AG09309 (cell line): Measurements from ENCODE around the gene SPNS2.

Experiments used
- DNase-seq: peaks from one replicate; pipeline ENCODE4 v3.0.0-alpha.2; 2010; ENCODE audit warnings: low read depth
- H3K4me3 ChIP-seq: 2 replicates; pipeline ENCODE4 v1.5.1; 2011; ENCODE audit warnings: mild to moderate bottlenecking, low read depth, low read length, moderate library complexity; ENCODE audit not compliant: control insufficient read depth
- TF ChIP-seq, protein P1 (sequence below): IDR thresholded peaks from 2 replicates; pipeline ENCODE4 v1.5.1; 2011; ENCODE audit warnings: mild to moderate bottlenecking, low read depth, low read length, inconsistent platforms; ENCODE audit not compliant: insufficient read depth, control insufficient read depth; ENCODE audit errors: missing control alignments

The SPNS2 gene

DNA sequence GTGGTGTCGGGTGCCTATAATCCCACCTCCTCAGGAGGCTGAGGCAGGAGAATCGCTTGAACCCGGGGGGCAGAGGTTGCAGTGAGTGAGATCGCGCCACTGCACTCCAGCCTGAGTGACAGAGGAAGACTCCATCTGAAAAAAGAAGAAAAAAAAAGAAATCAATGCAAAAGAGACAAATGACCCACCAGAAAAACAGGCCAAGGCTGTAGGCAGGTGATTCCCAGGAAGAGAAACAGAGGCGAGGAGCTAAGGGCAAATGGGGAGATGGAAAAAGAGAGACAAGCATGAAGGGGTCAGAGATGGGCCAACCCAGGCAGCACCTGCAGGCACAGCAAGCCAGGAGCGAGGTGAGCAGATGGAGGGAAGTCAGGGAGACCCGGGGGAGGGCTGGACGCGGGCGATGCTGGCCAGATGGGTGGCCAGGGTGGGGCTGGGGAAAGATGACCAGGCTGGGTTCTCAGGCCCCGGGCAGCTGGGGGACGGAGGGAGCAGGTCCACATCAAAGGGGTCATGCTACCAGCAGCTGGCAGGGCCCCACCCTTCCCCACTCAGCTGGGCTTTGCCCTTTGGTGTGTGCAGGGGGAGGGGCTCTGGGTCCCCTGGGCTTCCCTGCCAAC is 31.0 kb downstream of the SPNS2 start:
- TF ChIP-seq, protein P1, sequence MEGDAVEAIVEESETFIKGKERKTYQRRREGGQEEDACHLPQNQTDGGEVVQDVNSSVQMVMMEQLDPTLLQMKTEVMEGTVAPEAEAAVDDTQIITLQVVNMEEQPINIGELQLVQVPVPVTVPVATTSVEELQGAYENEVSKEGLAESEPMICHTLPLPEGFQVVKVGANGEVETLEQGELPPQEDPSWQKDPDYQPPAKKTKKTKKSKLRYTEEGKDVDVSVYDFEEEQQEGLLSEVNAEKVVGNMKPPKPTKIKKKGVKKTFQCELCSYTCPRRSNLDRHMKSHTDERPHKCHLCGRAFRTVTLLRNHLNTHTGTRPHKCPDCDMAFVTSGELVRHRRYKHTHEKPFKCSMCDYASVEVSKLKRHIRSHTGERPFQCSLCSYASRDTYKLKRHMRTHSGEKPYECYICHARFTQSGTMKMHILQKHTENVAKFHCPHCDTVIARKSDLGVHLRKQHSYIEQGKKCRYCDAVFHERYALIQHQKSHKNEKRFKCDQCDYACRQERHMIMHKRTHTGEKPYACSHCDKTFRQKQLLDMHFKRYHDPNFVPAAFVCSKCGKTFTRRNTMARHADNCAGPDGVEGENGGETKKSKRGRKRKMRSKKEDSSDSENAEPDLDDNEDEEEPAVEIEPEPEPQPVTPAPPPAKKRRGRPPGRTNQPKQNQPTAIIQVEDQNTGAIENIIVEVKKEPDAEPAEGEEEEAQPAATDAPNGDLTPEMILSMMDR, result no peak
- no peak overlapping the region for H3K4me3 ChIP-seq
- DNase-seq, result no peak

DNA sequence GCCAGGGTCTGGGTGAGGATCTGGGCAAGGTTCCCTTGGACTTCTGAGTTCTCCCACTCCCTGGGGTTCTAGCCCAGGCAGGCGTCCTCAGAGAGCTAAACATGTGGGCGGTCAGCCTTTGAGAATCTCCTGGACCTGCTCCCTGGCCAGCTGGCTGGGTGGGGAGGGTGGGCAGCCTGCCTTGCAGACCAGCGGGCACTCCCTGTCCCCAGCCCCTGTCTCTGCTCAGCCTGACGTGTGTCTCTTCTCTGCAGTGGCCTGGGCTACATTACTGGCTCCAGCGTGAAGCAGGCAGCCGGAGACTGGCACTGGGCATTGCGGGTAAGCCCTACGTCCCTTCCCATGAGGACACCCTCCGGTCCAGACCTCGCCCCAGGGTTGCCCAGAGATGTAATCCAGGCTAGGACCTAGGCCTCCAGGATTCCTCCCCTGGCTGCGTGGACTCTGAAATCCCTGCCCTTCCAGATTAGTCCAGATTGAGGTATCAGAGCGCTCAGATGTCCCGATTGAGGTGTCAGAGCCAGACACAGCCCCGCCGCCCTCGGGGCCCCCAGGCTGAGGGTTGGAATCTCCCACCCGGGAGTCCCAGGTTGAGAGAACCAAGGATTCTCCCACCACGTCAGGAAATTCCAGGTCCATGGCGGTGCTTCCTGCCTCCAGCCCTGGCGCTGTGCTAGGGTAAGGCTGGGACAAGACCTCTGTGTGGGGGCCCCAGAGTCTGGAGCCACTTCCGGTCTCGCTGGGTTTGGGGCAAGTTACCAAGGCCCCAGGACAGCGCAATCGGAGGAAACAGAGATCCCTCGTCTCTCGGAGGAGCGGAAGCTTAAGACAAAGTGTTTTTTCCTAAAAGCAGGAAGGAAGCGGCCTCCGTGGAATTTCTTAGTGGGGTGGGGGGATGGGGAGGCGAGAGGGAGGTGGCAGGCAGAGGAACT is 32.4 kb downstream of the SPNS2 start:
- H3K4me3 ChIP-seq, result no peak overlapping the region
- DNase-seq, result no peak
- TF ChIP-seq, protein P1, result no peak

DNA sequence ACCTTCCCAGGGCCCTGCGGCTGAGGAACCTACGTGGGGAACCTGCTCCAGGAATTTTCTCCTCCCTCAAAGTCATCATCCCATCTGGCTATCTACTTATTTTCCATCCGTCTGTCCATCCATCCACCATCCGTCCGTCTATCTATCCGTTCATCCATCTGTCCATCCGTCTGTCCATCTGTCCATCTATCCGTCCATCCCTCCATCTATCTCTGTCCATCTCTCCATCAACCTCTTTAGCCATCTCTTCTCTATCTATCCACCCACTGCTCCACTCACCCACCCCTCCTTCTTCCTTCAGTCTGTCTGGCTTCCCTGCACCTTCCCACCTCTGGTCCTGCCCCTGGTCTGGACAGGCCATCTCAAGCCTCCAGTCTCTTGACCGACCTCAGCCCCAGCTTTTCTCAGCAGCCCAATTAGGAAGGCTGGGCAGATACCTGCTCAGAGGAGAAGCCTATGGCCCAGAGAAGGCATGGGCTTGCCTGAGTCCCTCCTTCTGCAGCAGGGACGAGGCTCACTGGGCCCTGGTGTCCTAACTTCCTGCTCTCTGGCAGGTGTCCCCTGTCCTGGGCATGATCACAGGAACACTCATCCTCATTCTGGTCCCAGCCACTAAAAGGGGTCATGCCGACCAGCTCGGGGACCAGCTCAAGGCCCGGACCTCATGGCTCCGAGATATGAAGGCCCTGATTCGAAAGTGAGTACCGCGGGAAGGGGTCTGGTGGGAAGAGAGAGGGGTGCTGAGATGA is 33.5 kb downstream of the SPNS2 start:
- TF ChIP-seq, protein P1, result no peak
- no peak overlapping the region for H3K4me3 ChIP-seq

DNA sequence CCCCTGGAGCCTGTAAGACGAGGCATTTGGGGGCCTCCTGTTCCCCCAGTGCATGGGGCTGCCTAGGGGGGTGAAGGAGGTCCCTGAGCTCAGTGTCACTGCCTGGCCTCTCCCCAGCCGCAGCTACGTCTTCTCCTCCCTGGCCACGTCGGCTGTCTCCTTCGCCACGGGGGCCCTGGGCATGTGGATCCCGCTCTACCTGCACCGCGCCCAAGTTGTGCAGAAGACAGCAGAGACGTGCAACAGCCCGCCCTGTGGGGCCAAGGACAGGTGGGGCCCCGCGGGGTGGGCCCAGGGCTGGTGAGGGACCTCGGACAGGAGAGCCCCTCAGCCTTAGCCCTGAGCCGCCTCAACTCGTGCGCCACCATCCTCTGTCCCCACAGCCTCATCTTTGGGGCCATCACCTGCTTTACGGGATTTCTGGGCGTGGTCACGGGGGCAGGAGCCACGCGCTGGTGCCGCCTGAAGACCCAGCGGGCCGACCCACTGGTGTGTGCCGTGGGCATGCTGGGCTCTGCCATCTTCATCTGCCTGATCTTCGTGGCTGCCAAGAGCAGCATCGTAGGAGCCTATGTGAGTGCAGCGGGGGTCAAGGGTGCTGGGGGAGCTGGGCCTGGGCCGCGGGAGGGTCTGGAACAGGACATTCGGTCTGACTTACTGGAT is 34.3 kb downstream of the SPNS2 start:
- DNase-seq, result no peak
- no peak overlapping the region for H3K4me3 ChIP-seq
- TF ChIP-seq, protein P1, result no peak

More for the DNA sequence above, 33.5 kb downstream of the SPNS2 start:
- no peak for DNase-seq

DNA sequence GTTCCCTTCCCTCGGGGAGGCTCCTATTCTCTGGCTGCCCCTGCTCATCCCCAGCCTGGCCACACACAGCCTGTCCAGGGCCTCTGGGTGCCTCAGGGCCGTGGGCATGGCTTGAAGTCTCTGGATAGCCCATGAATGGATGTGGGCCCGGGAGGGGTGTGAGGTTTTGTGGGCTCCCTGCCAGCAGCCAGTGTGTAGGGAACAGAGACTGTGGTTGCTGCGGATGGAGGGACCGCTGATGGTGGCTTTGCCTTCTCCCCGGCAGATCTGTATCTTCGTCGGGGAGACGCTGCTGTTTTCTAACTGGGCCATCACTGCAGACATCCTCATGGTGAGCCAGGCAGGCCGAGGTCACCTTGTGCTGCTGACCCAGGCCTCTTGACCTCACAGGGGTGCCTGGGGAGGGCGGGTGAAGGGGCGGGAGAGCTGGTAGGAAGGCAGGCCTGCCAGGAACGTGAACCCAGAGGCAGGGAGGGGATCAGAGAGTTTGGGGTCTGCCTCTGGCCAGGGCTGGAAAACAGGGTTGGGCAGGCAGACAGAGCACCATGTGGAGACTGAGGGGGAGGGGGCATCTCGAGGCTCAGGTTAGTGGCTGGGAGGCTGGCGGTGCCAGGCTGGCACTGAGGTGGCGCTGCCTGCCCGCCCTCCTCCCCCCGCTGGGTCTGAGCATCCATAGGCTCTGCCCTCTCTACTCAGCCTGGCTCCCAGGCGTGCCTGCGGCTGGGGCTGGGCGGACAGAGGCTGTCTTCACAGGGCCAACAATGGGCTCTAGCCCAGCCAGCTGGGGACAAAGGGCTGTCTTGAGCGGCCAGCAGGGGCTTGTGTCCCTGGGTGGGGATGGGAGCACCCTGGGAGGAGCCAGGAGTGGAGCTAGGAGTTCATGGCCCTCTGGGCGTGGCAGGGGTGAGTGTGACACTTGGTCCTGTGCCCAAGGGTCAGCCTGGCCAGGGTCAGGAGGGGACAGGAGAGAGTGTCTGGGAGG is 35.1 kb downstream of the SPNS2 start:
- no peak overlapping the region for H3K4me3 ChIP-seq
- DNase-seq, result no peak
- TF ChIP-seq, protein P1, result no peak
